HG03439 (cell line): Measurements from ENCODE around the gene TNS1.

Experiments used
- ATAC-seq: cut with Tn5 transposase; IDR thresholded peaks from one replicate; pipeline ENCODE4 v1.9.1; 2021; ENCODE audit warnings: mild to moderate bottlenecking, moderate library complexity; ENCODE audit not compliant: unreplicated experiment

TNS1 gene

DNA sequence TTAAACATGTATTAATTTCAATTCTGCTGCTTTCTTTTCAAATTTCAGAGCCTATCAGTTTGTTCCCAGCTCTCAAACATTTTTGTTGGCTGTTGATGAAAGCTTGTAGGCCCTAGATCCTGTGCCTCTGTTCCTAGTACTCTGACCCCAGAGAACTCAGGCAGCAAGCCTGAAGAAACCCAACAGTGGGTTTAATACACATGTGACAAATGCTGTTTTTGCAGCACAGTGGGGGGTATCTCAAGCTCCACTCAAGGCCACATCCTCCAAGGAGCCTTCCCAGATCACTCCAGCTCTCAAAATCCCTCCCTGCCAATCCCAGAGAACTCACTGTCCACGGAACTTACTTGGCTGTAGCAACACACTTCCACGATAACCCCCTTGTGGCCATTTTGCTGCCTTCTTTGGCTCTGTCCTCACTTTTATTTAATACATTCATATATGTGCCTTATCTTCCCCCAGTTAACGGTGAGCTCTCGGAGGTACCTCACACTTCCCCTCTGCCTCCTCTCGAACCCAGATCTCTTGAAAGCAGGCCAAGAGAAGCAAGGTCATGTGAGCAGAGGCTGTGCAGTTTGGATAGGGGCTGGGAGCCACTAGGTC is 122.4 kb downstream of the TNS1 start:
- no peak for ATAC-seq

DNA sequence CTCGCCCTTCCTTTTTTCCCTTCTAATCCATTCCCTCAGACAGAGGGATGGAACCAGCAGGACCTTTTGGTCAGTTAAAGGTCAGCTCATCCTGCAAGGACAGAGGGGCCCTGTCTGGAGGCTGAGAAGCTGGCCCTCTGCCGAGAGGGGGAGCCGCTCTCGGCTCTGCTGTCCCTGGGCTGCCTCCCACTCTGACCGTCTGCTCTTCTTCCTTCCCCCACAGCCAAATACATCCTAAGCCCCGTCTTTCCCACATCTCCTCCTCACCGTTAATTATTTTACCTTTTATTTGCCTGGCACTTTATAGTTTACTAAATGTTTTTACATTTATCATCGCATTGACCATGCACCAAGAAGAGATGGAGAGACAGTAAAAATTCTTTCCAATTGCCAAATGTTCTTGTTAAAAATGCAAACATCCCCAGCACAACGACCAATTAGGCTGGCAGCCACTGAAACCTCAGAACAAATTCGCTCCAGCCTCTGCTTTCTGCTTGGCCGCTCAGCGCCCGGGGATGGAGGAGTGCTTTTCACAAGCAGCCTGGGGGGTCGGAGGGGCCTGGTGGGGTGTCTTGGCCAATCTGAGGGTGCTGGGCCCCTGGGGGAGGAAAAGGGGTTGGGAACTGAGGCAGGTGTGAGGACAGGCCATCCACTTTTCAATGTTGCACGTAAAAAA is 123.7 kb downstream of the TNS1 start:
- ATAC-seq = no peak

DNA sequence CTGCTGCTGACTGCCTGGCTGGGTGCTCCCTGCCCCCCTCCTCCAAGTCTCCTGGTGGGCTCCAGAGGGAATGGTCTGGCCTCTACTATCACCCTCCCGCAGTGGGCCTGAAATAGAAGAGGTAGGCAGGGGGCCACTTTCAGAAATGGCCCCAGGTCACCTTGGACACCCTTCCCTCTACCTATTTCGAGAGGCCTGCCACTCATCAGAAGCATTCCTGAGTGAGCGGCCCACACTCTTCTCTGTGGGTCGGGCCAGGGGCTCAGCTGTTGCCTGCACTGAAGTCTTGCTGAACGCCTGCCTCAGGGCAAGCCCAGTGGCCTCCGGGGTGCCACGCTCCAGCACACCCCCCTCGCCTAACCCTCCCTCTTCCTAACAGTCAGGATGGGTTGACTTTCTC is 124.9 kb downstream of the TNS1 start:
- no peak for ATAC-seq

DNA sequence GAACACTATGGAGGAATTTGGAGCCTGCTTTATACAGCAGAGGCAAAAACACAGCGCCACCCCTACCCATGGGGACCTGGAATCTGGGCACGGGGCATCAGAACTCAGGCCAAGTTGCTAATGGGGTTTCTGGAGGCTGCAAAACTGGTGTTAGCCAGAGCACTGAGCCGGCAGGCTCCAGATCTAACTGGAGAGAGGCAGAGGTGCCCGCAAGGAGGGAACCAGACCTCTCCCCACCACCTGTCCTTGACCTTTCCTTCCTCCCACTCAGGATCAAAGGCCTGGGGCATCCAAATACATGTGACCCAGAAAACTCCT is 126.6 kb downstream of the TNS1 start:
- ATAC-seq = no peak

DNA sequence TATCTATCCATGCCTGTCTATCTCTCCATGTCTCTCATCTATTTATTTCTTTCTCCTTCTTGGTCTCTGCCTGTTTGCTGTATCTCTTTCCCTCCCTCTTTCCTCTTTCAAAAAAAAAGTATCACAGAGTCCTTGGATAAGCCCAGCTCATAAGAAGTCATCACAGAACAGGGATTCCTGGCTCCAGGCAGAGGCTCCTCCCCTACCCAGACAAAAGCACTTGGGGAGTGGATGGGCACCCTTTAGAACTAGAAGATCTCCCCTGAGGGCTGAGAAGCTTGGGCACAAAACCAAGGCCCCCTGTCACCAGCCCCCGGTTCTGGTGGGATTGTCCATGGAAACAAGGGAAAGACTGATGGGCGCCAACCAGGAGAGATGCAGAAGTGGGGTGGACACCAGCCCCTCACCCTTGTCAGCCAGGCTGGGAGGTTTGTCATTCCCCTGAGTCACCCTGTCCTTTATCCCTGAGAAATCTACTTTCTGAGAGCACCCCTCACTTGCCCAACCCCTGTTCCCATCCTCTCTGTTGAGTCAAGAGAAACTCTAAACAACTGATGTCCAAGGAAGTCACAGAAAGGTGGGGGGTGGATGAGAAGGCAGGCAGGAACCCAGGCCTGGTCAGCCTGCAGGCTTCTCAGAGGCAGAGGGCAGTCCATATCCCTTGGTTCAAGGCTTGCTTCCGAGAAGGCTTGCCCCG is 127.1 kb downstream of the TNS1 start:
- no peak for ATAC-seq

DNA sequence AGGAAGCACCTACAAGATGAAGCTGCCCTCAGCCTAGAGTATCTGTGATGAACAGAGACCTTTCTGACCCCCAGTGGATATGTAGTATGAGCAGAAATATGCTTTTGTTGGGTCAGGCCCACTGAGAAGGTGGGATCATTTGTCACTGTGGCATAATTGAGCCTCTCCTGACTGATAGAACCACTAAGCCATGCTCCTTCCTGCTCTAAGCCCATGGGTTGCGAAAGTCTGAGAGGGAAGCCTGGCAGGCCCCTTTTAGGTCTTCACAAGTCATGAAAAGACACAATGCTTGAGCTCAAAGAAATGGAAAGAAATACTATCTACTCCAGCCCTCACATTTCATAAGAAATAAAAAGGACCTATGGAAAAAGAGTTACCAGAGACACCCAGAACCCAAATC is 127.7 kb downstream of the TNS1 start:
- no peak for ATAC-seq

DNA sequence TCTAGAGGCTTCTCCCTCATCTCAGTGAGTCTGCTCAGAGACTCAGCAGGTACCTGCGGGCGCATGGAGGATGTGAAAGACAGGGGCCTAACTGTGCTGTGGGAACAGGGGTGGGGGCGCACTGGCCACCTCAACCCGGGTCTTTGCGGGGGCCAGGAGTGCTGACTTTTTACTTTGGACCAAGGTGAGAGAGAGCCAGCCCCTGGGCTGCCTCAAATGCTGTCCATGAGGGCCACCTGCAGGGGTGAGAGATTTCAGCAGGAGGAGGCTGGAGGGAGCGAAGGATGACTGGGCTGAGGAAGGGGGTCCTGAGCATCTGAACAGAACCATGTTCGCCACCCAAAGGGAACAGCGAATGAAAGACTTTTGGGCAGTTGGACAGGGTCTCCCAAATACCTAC is 129.4 kb downstream of the TNS1 start:
- ATAC-seq = no peak

DNA sequence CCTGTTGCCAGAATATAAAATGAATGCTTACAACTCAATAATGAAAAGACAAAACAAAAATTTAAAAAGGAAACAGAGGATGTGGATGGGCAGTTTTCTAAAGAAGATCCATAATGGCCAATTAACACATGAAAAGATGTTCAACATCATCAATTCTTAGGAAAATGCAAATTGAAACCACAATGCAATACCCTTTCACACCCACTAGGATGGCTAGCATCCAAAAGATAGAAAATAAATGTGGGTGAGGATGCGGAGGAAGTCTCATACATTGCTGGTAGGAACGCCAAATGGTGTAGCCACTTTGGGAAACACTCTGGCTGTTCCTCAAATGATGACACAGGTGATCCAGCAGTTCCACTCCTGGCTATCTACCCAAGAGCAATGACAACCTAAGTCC is 130.5 kb downstream of the TNS1 start:
- no peak for ATAC-seq

DNA sequence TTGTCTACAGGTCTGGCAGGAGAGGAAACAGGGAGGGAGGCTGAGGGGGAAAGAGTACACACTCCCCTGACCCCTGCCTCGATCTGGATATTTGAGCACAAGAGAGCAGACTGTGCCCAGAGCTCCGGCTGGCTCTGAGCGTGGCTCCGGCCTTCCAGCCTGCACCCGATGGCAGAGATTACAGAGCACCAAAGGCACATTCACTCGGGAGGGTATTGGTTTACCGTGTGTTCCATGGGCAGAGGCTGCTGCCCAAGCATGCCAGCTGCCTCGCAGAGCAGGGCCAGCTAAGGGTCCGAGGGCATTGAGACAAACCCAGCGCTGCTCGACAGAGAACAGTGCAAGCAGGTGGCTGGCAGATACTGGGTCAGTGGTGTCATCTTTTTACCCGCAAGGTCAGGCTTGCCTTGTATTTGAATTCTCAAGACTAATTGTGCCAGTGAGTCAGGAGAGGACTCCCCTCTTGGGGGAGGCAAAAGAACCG is 132.2 kb downstream of the TNS1 start:
- no peak for ATAC-seq

DNA sequence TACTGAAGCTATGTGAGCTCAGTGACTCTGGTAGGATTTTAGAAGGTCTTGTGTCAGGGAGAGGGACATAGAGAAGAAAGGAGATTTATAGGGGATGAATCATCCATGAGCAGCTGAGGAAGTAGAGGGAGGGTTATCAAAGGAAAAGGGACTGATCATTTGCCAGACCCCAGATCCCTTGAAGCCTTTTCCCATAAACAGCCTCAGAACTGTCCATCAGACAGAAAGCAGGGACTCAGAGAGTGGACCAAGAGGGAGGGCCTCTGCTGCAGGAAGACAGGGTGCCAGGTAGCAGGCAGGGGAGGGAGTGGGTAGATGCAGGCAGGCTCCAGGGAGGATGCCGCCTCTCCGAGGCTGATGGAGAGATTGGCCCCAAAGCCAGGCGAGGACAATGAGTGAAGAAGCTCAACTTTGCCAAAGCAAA is 133.9 kb downstream of the TNS1 start:
- ATAC-seq = no peak

DNA sequence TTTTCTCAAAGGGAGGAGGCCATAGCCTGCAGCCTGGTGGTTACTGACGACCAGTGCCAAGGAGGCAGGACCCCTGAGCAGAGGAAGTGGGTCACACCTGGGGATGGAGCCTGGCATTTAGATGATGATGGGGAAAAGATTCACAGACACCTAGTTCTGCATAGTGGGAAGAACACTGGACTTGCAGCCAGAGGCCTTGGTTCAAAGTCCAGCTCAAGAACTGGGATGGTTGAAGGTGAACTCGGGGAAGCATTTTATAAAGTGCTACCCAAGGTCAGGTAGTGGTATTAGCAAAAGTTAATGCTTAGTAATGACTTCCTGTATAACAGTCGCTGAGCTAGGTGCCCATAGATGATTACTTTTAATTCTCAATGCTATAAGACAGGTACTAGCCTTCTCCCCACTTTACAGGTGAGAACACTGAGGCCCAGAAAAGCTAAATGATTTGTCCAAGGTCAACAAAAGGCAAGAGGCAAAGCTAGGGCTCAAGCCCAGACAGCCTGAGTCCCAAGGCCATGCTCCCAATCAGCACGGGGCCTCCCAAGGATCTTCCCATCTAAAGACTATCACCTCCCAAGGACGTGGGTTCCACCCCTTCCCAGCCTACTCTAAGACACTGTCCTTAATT is 134.4 kb downstream of the TNS1 start:
- no peak for ATAC-seq

DNA sequence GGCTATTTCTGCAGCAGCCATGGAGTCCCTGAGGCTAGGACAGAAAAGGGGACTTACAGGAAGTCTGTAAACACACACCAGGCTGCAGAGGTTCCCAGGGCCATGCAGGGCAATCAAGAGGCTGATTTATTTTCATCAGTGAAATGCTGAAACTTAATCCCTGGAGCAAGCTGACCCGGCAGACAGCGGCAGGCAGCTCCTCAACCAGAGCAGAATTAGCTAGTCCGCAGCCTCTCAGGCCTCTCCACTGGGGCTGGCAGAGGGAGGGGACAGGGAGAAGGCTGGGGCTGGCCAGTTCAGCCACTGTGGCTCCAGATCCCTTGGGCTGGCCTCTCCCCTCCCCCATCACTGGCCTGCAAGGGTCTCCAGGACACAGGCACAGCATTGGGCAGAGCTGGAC is 136.3 kb downstream of the TNS1 start:
- no peak for ATAC-seq

DNA sequence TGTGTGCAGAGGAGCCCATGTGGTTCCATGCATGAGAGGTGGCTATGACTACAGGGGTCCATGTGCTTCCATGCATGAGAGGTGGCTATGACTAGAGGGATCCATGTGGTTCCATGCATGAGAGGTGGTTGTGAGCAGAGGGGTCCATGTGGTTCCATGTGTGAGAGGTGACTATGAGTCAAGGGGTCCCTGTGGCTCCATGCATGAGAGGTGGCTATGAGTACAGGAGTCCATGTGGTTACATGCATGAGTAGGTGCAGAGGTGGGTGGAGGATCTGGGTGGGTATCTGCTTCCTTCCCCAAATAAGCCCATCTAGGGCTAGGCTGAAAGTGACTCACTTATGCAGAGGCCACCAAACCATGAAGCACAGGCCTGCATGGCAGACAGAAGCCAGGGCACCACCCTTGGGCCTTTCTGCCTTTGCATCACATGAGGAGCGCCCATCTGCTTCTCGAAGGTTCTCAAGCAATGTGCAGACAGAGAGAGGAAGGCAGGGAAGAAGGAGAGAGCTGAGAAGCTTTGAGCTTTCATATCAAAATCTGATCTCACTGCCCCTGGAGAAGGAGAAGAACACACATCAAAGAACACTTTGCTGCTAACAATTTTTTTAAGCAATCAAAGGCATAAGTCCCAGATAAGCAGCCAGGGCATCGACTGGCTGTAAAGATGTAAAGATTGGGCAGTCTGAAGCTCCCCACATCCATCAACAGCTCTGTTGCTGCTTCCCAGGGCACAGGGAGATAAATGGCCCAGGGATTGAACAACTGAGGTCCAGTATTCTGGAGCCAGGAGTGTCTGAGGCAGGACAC is 137.6 kb downstream of the TNS1 start:
- no peak for ATAC-seq

DNA sequence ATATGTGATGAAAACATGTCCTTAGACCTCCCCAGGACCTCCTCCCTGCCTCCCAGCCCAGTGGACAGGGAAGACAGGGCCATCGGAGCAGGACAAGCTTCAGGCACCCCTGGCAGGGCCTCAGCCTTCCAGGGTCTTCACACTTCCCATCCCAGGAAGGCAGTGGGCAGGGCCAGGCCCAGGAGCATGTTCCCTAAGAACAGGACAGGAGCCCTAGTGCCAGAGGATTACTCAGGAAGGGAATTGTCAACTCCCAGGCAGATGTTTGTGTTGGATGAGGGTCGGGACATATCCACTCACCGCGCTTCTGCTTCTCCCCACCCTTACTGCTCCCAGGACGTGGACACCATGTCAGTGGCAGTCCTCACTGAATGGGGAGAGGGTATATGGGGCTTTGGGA is 138.9 kb downstream of the TNS1 start:
- no peak for ATAC-seq

DNA sequence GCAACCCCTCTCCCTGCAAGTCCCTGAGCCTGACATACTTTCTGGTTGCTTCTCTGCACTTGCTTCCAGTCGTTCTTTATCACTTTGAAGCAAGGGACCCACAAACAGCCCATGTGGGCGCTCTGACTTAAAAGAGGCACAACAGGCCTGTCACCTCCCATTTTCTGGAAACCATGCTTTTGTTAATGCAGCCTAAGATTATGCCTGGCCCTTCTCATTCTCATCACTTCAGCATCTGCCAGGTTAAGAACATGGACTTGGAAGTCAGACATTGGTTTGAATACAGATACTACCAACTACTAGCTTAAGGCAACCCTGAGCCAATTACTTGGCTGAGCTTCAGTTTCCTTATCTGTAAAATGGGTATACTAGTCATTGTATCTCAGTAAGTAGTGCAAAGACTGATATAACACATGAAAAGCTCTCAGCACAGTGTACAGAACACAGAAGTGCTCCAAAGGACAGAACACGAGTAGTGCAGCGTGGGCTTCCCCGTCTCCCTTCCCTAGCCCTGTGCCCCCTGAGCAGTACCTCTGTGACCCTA is 141.4 kb downstream of the TNS1 start:
- no peak for ATAC-seq

DNA sequence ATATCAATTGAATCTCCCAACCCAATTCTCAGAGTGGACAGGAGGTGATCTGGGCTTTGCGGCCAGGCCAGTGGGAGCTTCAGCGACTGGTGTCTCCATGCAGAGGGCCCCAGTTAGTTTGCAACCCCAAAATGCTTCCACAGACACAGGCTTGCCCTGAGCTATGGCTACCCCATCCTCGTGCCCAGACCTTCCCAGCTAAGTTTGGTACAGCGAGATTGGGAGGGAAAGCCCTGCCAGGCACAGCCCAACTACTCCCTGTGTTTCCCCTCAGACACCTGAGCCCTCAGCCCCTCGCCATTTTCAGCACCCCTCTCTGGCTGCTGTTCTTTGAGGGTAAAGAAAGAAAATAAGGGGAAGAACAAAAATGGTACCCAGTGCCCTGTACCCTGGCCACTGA is 142.9 kb downstream of the TNS1 start:
- no peak for ATAC-seq

DNA sequence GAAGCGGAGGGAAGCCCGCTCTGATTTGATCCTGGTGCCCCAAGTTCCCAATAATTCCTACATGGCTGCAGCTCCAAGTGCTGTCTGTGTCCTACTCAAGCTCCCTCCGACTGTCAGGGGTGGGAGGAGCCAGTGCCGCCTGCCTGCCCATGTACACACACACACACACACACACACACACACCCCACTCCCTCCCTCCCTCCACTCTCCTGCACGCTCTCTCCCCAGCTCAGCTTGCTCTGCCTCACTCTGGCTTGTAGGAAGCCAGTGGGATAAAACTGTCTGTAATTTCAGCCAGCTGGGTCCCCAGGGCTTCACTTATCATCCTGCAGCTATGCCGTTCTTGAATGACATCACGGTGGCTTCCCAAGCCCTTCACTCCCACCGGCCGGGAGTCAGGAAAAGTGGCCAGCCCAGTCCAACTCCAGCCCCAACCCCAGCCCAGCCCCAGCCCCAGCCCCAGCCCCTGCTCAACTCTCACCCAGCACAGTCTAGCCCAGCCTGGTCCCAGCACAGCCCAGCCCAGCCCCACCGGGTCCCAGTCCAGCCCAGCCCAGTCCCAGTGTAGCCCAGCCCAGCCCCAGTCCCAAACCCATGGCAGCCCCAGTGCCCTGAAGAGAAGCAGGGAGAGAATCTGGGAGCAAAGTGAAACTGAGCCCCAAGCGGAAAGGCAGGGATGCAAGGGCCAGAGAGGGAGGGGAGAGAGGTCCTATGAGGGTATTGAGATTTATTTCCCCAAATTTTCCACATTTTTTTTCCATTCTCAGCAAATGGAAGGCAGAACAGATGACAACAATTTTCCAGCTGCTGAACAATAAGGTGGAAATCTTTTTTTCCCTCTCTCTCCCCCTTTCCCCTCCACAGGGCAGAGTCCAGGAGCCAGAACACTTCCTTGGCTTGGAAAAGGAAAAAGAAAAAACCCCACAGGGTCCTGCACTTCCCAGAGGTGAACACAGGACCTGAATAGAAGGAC is 144.0 kb downstream of the TNS1 start:
- ATAC-seq = no peak

DNA sequence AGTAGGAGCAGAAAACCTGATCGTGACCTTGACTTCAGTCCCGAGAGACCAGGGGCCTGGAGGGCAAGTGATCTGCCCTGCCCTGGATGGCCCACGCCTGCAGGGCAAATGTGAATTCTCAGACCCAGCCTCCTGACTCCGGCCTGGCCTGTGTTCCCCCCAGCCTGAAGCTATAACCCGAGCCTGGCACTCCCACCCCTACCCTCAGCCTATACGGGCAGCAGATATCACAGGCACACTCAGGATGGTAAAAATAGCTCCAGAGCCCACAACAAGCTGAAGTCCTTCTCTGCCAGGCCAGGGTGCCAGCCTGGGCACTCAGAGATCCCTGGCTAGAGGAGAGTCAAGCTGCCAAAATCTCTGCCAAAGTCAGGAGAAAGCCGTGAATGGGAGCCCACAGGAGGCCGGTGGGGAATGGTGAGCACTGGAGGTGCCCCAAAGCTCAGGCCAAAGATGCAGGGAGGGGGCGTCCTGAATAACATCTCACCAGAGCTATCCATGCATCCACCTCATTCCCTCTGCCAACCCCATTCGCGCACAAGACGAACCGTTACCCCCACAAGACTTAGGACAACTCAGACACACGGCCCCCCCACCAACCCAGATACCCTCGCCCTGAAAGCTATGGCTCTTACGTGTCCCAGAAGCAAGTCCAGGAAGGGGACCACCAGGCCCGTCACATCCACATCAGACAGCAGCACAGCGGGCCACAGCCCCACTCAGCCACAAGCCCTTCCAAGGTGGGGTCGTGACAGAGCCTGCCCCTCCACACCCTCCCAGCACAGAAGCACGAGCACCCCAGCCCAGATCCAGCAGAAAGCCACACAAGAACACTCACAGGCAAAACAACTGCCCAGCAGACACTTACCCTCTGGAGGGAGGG is 144.9 kb downstream of the TNS1 start:
- ATAC-seq = no peak

DNA sequence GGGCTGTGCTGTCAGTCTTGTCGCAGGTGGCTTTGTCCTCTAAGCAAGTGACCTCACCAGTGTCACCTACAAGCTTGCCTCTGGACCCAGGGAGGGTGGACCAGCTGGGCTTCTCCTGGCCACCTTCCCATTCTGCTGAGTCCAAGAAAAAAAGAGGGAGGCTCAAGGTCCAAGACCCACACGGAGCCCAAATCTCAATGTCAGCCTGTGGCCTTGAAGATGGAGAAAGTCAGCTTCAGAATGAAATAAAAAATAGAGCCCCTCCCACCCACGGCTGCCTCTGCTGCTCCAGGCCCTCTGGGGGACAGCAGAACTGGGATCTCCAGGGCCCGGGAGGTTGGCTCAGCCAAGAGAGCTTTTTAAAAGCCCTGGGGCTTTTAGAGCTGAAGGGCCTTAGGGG is 145.9 kb downstream of the TNS1 start:
- no peak for ATAC-seq
